ENCODE measurements around the gene SNX13. TPM values are rescaled to one million over a fixed set of nuclear protein-coding genes. Genes with fewer than 3 reads are reported as not detected.

Gene SNX13
- total and polyA plus RNA-seq, 2 of the 4 experiments (the other 2 are of a cell fraction), result 9.0 to 24.9 TPM

- Histone ChIP-seq H3K14ac (replicated peaks; ENCODE audit: low read depth, low read length) (no peak overlapping the region), H3K9me3 (ENCODE audit: control insufficient read depth, insufficient read depth, low read length) (no peaks in the 10 kb centered on the region; the same call in 1 of the 2 replicates), H3K9me1 (ENCODE audit: insufficient read depth, low read length) (peaks cover 3% of the 10 kb centered on the region; the same call in 1 of the 2 replicates), H2AFZ (replicated peaks; ENCODE audit: low read length, poor library complexity) (no peak overlapping the region), H2BK15ac (ENCODE audit: low read depth, low read length) (no peak overlapping the region; the same call in 2 of the 3 replicates), H3K56ac (ENCODE audit: extremely low read depth, insufficient read depth, low read length) (no peak overlapping the region), H3K4me1 (ENCODE audit: control insufficient read depth, insufficient read depth, low read length) (peaks cover 2% of the 10 kb centered on the region; the same call in 1 of the 2 replicates), H3K79me1 (ENCODE audit: low read depth in 1 of 2, low read length in 2 of 2) (no peaks in the 10 kb centered on the region), H3K4me2 (ENCODE audit: low read depth, low read length) (no peak overlapping the region), H3K23ac (ENCODE audit: low read depth, low read length) (no peak overlapping the region), H3K4me3 (ENCODE audit: insufficient read depth, low read depth, low read length) (no peak overlapping the region), H2BK5ac (ENCODE audit: low read depth, low read length, poor library complexity, severe bottlenecking) (no peak overlapping the region), H4K8ac (ENCODE audit: low read depth in 2 of 2, low read length in 2 of 2) (no peak overlapping the region; a peak in 1 of 4 replicates), H4K5ac (ENCODE audit: low read depth, low read length) (peak overlapping the region; percentile 36; the same call in 1 of the 2 replicates), H4K91ac (ENCODE audit: insufficient read depth, low read depth, low read length) (0 out of 2 replicates have a peak overlapping the region, but pooled peaks have one; percentile 21), H3K36me3 (ENCODE audit: control insufficient read depth, insufficient read depth, low read length) (no peaks in the 10 kb centered on the region), H2BK120ac (ENCODE audit: low read depth, low read length) (peak overlapping the region; percentile 12), H3K27me3 (ENCODE audit: control insufficient read depth, insufficient read depth, low read length) (no peaks in the 10 kb centered on the region), H2AK9ac (replicated peaks; ENCODE audit: low read depth, low read length, poor library complexity) (no peak overlapping the region), H2BK20ac (ENCODE audit: low read depth, low read length) (peak overlapping the region; percentile 64), H3K4ac (ENCODE audit: low read depth, low read length) (0 out of 2 replicates have a peak overlapping the region, but pooled peaks have one; percentile 66), H3K18ac (ENCODE audit: low read depth, low read length) (peak overlapping the region; percentile 47; the same call in 1 of the 2 replicates), H3K9ac (ENCODE audit: low read depth, low read length) (no peak overlapping the region), H3K27ac (ENCODE audit: insufficient read depth, low read length) (no peak overlapping the region), H2AK5ac (ENCODE audit: low read depth, low read length) (peak overlapping the region; percentile 64), H4K20me1 (ENCODE audit: insufficient read depth, low read length) (no peaks in the 10 kb centered on the region)
- ChIA-PET CTCF (no interaction called here), POLR2A (ENCODE audit: unreplicated experiment) (no interaction called here)
- in situ Hi-C loops (cut with MboI; ENCODE audit: low sequenced_read_pairs), result no loop called here
- WGBS, 2 experiments (ENCODE audit: extremely low coverage in 2 of 2, insufficient read length in 1 of 2), result no CpG with 5 or more reads among the region's 6 CpGs
- DNase-seq (no peak), ATAC-seq (ENCODE audit: low read depth) (no peak)
- dilution Hi-C loops (cut with HindIII; ENCODE audit: low sequenced_read_pairs, unreplicated experiment), result no loop called here
- intact Hi-C loops (cut with micrococcal nuclease), result no loop called here
- no peak for TF ChIP-seq RCOR1 (IDR thresholded peaks at IDR 0.05; ENCODE audit: insufficient replicate concordance, low read length)
- BruUV-seq (replicated peaks), result no TSS peak
These were observed 45.4 kb upstream of the SNX13 start for GRCh38 chr7:17985473-17986239.
